B cell (primary cell): Measurements from ENCODE around the gene OR1I1. TPM values are rescaled to one million over a fixed set of nuclear protein-coding genes. Genes with fewer than 3 reads are reported as not detected.

Source experiments
- ATAC-seq: fragments of 200-7000 bp; cut with Tn5 transposase; one replicate; pipeline ENCODE4 v1.10.0; 2021; ENCODE audit warnings: low read depth, mild to moderate bottlenecking, moderate number of reproducible peaks, moderate library complexity
- CTCF ChIA-PET: fragments of 350-600 bp; sonication (Branson Sonifier 250); formaldehyde crosslinking; loops from one replicate; lab custom pipeline; 2021; ENCODE audit warnings: antibody characterized with exemption, inconsistent platforms; lab: Charles Lee
- POLR2A ChIA-PET: fragments of 350-600 bp; sonication (Branson Sonifier 250); formaldehyde crosslinking; loops from one replicate; lab custom pipeline; 2021; ENCODE audit warnings: antibody characterized with exemption; lab: Charles Lee
- DNase-seq: peaks from one replicate; pipeline ENCODE4 v3.0.0; 2013
- H2AFZ ChIP-seq: 2 replicates; pipeline ENCODE4 v1.6.1; 2012; ENCODE audit warnings: mild to moderate bottlenecking, low read depth, low read length; ENCODE audit not compliant: insufficient read depth, poor library complexity, severe bottlenecking
- H3K27ac ChIP-seq, 2 donors: 1 replicate in 1 of 2; 2 replicates in 1 of 2; pipeline ENCODE4 v1.5.1; 2012 to 2013; ENCODE audit warnings: low read length in 2 of 2, mild to moderate bottlenecking in 2 of 2, moderate library complexity in 1 of 2
- H3K27me3 ChIP-seq, 4 experiments: fragments of 200-600 bp in 1 of 4; sonication (generic) in 1 of 4; replicated peaks in 1 of 4; 1 replicate in 2 of 4; 2 replicates in 2 of 4; pipeline versions ENCODE4 v1.6.1 to v1.7.0; 2013 to 2016; ENCODE audit warnings: low read length in 3 of 4, mild to moderate bottlenecking in 2 of 4, mixed read lengths in 1 of 4, moderate library complexity in 1 of 4; ENCODE audit not compliant: insufficient read depth in 4 of 4, control insufficient read depth in 3 of 4; ENCODE audit errors: control extremely low read depth in 1 of 4
- H3K36me3 ChIP-seq, 2 experiments: replicated peaks in 1 of 2; 1 replicate in 1 of 2; 2 replicates in 1 of 2; pipeline versions ENCODE4 v1.6.1 to v1.7.1; 2013; ENCODE audit warnings: low read length in 1 of 2; ENCODE audit not compliant: insufficient read depth in 2 of 2, control insufficient read depth in 1 of 2; ENCODE audit errors: control extremely low read depth in 1 of 2, extremely low read depth in 1 of 2
- H3K4me1 ChIP-seq, 2 donors: fragments of 200-600 bp in 1 of 2; sonication (generic) in 1 of 2; 1 replicate in 1 of 2; 2 replicates in 1 of 2; pipeline versions ENCODE4 v1.5.1 to v1.6.1; 2013 to 2017; ENCODE audit warnings: low read length in 2 of 2; ENCODE audit not compliant: control insufficient read depth in 2 of 2, insufficient read depth in 2 of 2
- H3K4me2 ChIP-seq: replicated peaks from 2 replicates; pipeline ENCODE3; 2012; ENCODE audit warnings: mild to moderate bottlenecking, low read depth, low read length; ENCODE audit not compliant: poor library complexity, severe bottlenecking
- H3K4me3 ChIP-seq, 5 experiments: fragments of 200-600 bp in 1 of 5; sonication (generic) in 1 of 5; 1 replicate in 3 of 5; 2 replicates in 2 of 5; pipeline versions ENCODE4 v1.5.1 to v1.7.0; 2011 to 2016; ENCODE audit warnings: low read length in 4 of 5, mild to moderate bottlenecking in 4 of 5, low read depth in 2 of 5, control low read depth in 1 of 5, moderate library complexity in 1 of 5; ENCODE audit not compliant: insufficient read depth in 1 of 5; ENCODE audit errors: control extremely low read depth in 1 of 5, extremely low read depth in 1 of 5
- H3K79me2 ChIP-seq: fragments of 200-600 bp; sonication (generic); one replicate; pipeline ENCODE4 v1.6.0; 2016; ENCODE audit warnings: low read length; ENCODE audit not compliant: control insufficient read depth, insufficient read depth
- H3K9ac ChIP-seq: fragments of 200-600 bp; sonication (generic); 2 replicates; pipeline ENCODE4 v1.6.1; 2017; ENCODE audit warnings: mild to moderate bottlenecking, low read length, moderate library complexity
- H3K9me3 ChIP-seq, 3 donors: one replicate each; pipeline versions ENCODE4 v1.6.1 to v1.7.1; 2013; ENCODE audit warnings: low read length in 2 of 3; ENCODE audit not compliant: control insufficient read depth in 2 of 3, insufficient read depth in 1 of 3; ENCODE audit errors: control extremely low read depth in 1 of 3
- H4K20me1 ChIP-seq: 2 replicates; pipeline ENCODE4 v1.6.0; 2012; ENCODE audit warnings: mild to moderate bottlenecking, low read length; ENCODE audit not compliant: insufficient read depth, control insufficient read depth, poor library complexity, severe bottlenecking
- H3K27ac Mint-ChIP-seq: one replicate; pipeline ENCODE4 v1.8.0; 2021; ENCODE audit warnings: mixed read lengths
- H3K27me3 Mint-ChIP-seq: one replicate; pipeline ENCODE4 v1.8.0; 2021; ENCODE audit warnings: mixed read lengths
- H3K4me1 Mint-ChIP-seq: one replicate; pipeline ENCODE4 v1.8.0; 2021; ENCODE audit warnings: mixed read lengths
- H3K4me3 Mint-ChIP-seq: one replicate; pipeline ENCODE4 v1.8.0; 2021; ENCODE audit warnings: mixed read lengths
- H3K9me3 Mint-ChIP-seq: one replicate; pipeline ENCODE4 v1.8.0; 2022; ENCODE audit warnings: mixed read lengths; ENCODE audit not compliant: insufficient read depth
- CTCF ChIP-seq: fragments of 200-600 bp; IDR thresholded peaks from one replicate; pipeline ENCODE4 v1.8.0; 2022; ENCODE audit warnings: antibody characterized with exemption, mild to moderate bottlenecking
- EZH2 ChIP-seq: IDR thresholded peaks from 2 replicates; pipeline ENCODE4 v1.6.1; 2012; ENCODE audit warnings: borderline replicate concordance, low read depth, mild to moderate bottlenecking, moderate library complexity, low read length; ENCODE audit not compliant: insufficient read depth, poor library complexity, severe bottlenecking
- WGBS: methylation state at CpG from one replicate; pipeline ENCODE4 v1.1.5; 2013; ENCODE audit warnings: missing lambda C conversion rate; ENCODE audit not compliant: insufficient coverage; 5-methylcytosine and 5-hydroxymethylcytosine counted together
- intact Hi-C: fragments of 100-400 bp; cut with micrococcal nuclease; formaldehyde crosslinking; loops from one replicate; pipeline ENCODE4 v1.10.0; 2022
- polyA plus RNA-seq: library from polyadenylated mRNA; depleted of rRNA; stranded (reverse); fragments of >200 nt; gene quantifications from 2 replicates; pipeline ENCODE4 v1.2.3, GENCODE V29; 2012
- total RNA-seq, 2 donors: library from RNA; stranded (reverse); fragments of 120-200 nt in 1 of 2; gene quantifications; 1 replicate in 1 of 2; 2 replicates in 1 of 2; pipeline versions ENCODE4 v1.2.3 to v1.2.4, GENCODE V29; 2013 to 2022

Gene OR1I1
- total and polyA plus RNA-seq, 2 donors (not counting 1 experiment from before 2014, with no cell fraction given) = not detected

DNA sequence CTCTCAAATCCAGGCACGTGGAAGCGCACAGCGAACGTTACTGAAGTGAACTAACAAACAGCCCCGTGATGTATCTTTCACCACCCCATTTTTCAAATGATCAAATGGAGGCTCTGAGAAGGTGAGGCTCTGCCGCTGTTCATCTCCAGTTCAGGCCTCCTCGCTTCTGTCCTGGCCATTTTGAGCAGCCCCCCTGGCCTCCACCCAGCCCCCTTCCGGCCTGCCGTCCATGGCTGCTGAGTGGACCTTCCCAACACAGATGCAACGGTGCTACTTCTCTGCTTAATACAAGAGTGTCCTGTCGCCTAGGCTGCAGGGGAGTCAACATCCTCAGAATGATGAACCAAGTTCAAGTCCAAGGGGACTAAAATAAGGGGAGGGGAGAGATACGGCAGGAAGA is 34.8 kb downstream of the OR1I1 start:
- Histone ChIP-seq H3K4me1 (no peaks in the 10 kb centered on the region), H3K9me3 (peaks cover 0 to 7% (median 0%) of the 10 kb centered on the region in 3 donors), H4K20me1 (no peaks in the 10 kb centered on the region), H3K4me2 (no peak overlapping the region), H3K27ac (no peak overlapping the region), H3K27me3 (no peaks in the 10 kb centered on the region), H3K9ac (no peak overlapping the region), H3K36me3 (peaks cover 0 to 41% of the 10 kb centered on the region in 2 experiments), H3K4me3 (no peak overlapping the region), H3K79me2 (no peaks in the 10 kb centered on the region), H2AFZ (no peak overlapping the region)
- ChIA-PET POLR2A (no interaction called here), CTCF (no interaction called here)
- Mint-ChIP-seq H3K4me3 (no peak overlapping the region), H3K27ac (no peak overlapping the region), H3K27me3 (no peaks in the 10 kb centered on the region), H3K9me3 (no peaks in the 10 kb centered on the region), H3K4me1 (no peaks in the 10 kb centered on the region)
- ATAC-seq = no peak
- TF ChIP-seq CTCF = no peak
- no peak for TF ChIP-seq EZH2
- no peak for DNase-seq
- intact Hi-C loops = no loop called here
- WGBS = 86% methylated on average over 9 of the region's 12 CpGs

DNA sequence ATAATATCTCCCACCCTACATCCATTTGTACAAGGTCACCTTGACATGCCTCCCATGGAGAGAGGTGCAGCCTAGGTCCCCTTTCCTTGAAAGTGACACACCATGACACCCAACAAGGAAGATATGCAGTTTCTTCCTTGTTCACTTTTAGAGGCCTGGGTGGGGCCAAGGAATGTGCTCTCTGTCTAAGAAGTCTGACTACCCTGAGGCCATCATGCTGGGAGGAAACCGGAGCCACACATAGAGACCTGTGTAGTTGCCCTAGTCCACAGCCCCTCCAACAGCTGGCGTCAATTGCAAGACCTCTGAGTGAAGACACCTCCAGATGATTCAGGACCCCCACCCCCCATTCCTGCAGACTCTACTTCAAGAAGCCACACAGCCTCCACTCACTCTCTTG is 36.2 kb downstream of the OR1I1 start:
- Histone ChIP-seq H3K27ac (no peak overlapping the region), H3K27me3 (no peaks in the 10 kb centered on the region), H4K20me1 (no peaks in the 10 kb centered on the region), H3K4me3 (no peak overlapping the region), H3K4me1 (no peaks in the 10 kb centered on the region), H3K9me3 (peaks cover 0 to 7% (median 0%) of the 10 kb centered on the region in 3 donors), H2AFZ (no peak overlapping the region), H3K36me3 (peaks cover 0 to 46% of the 10 kb centered on the region in 2 experiments), H3K79me2 (peaks cover 5% of the 10 kb centered on the region), H3K9ac (no peak overlapping the region), H3K4me2 (no peak overlapping the region)
- Mint-ChIP-seq H3K4me3 (no peak overlapping the region), H3K4me1 (peaks cover 1% of the 10 kb centered on the region), H3K27me3 (no peaks in the 10 kb centered on the region), H3K9me3 (no peaks in the 10 kb centered on the region), H3K27ac (no peak overlapping the region)
- TF ChIP-seq CTCF = no peak
- POLR2A ChIA-PET = no interaction called here
- ATAC-seq (no peak), DNase-seq (no peak)
- intact Hi-C loops = no loop called here
- WGBS = 100% methylated on average over 2 of the region's 2 CpGs
- CTCF ChIA-PET = no interaction called here
